CD8-positive, alpha-beta memory T cell (primary cell): Measurements from ENCODE around the gene UNC5B. TPM values are rescaled to one million over a fixed set of nuclear protein-coding genes. Genes with fewer than 3 reads are reported as not detected.

Experiments
- CTCF ChIA-PET: fragments of 350-600 bp; sonication (Branson Sonifier 250); formaldehyde crosslinking; loops from one replicate; lab custom pipeline; 2021; ENCODE audit warnings: antibody characterized with exemption; lab: Charles Lee
- POLR2A ChIA-PET: fragments of 350-600 bp; sonication (Branson Sonifier 250); formaldehyde crosslinking; loops from one replicate; lab custom pipeline; 2021; ENCODE audit warnings: antibody characterized with exemption; lab: Charles Lee
- DNase-seq, 5 donors: peaks; one replicate each; pipeline versions ENCODE4 v3.0.0 to v3.0.0-alpha.2; 2020 to 2022; ENCODE audit warnings: mixed read lengths in 1 of 5
- H3K27ac ChIP-seq: one replicate; pipeline ENCODE4 v1.7.0; 2013; ENCODE audit warnings: low read depth, mild to moderate bottlenecking, low read length, moderate library complexity
- H3K27me3 ChIP-seq: 2 replicates; pipeline ENCODE4 v1.7.0; 2013; ENCODE audit warnings: low read length, mild to moderate bottlenecking; ENCODE audit not compliant: insufficient read depth, poor library complexity, severe bottlenecking
- H3K36me3 ChIP-seq: 2 replicates; pipeline ENCODE4 v1.7.0; 2013; ENCODE audit warnings: mild to moderate bottlenecking, low read length, moderate library complexity; ENCODE audit not compliant: insufficient read depth
- H3K4me1 ChIP-seq: 2 replicates; pipeline ENCODE4 v1.7.0; 2013; ENCODE audit warnings: mild to moderate bottlenecking, low read length, moderate library complexity; ENCODE audit not compliant: insufficient read depth
- H3K4me3 ChIP-seq: 2 replicates; pipeline ENCODE4 v1.7.0; 2013; ENCODE audit warnings: mild to moderate bottlenecking, low read length
- H3K9me3 ChIP-seq: 2 replicates; pipeline ENCODE4 v1.7.0; 2013; ENCODE audit warnings: mild to moderate bottlenecking, low read length
- H3K27ac Mint-ChIP-seq, 8 donors: one replicate each; pipeline ENCODE4 v1.8.0; 2020 to 2021; ENCODE audit warnings: mixed read lengths in 8 of 8, mild to moderate bottlenecking in 6 of 8, inconsistent platforms in 3 of 8, moderate library complexity in 3 of 8
- H3K27me3 Mint-ChIP-seq, 2 donors: one replicate each; pipeline ENCODE4 v1.8.0; 2020 to 2021; ENCODE audit warnings: mixed read lengths in 2 of 2, mild to moderate bottlenecking in 1 of 2, moderate library complexity in 1 of 2
- H3K36me3 Mint-ChIP-seq, 3 donors: one replicate each; pipeline ENCODE4 v1.8.0; 2020 to 2021; ENCODE audit warnings: mixed read lengths in 3 of 3, inconsistent platforms in 1 of 3, mild to moderate bottlenecking in 1 of 3
- H3K4me1 Mint-ChIP-seq, 3 donors: one replicate each; pipeline ENCODE4 v1.8.0; 2020 to 2021; ENCODE audit warnings: mixed read lengths in 3 of 3, inconsistent platforms in 1 of 3, mild to moderate bottlenecking in 1 of 3
- H3K4me3 Mint-ChIP-seq, 7 donors: one replicate each; pipeline ENCODE4 v1.8.0; 2020 to 2021; ENCODE audit warnings: mixed read lengths in 7 of 7, mild to moderate bottlenecking in 6 of 7, moderate library complexity in 4 of 7, inconsistent platforms in 2 of 7
- H3K9me3 Mint-ChIP-seq, 5 donors: one replicate each; pipeline ENCODE4 v1.8.0; 2020 to 2022; ENCODE audit warnings: mixed read lengths in 5 of 5, mild to moderate bottlenecking in 3 of 5, moderate library complexity in 2 of 5, inconsistent platforms in 1 of 5
- polyA plus RNA-seq: library from polyadenylated mRNA; unstranded; fragments of 300-500 nt; fragmentation: Illumina TruSeq; gene quantifications from one replicate; pipeline ENCODE4 v1.2.3, GENCODE V29; 2021
- total RNA-seq, 2 experiments: library from RNA; stranded (reverse); gene quantifications; one replicate each; pipeline ENCODE4 v1.2.3, GENCODE V29; 2021

Gene UNC5B
- total and polyA plus RNA-seq, 3 experiments from 2014 or later: 0.06 to 0.13 (median 0.11) TPM

DNA sequence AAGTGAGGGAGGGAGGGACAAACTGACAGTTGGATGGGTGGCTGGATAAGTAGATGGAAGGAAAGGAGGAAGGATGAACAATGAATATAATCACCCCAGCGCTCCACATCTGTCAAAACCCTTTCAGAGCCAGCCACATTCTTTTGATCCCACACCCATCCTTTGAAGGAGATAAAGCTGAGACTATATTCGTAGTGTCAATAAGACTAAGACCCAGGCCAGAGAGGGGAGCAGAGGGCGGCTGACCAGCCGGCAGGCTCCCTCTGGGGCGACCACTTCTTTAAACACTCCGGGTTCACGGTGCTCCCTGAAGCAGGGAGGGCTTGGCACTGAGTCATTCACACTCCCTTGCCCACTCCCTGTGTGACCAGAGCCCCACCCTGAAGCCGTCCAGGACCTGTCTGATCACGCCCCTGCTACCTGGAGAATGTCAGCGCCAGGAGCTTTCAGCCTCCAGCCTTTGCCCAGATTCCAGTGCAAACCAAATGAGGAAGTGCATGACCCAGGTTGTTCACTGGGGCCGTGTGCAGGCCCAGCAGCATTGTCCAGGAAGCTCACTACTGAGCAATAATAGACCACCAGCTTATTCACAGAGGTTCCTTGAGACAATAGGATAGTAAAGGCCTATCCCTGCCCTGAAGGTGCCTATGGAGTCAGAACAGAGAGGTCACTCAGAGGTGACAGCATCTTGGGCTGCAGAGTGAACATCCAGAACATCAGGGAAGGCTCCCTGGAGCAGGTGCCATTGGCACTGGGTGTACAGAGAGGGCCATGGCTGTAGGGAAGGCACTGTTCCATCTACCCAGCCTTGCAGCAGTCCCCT is 34.4 kb downstream of the UNC5B start:
- no peaks in the 10 kb centered on the region for H3K4me1 ChIP-seq
- no peaks in the 10 kb centered on the region for H3K27me3 ChIP-seq
- ChIA-PET CTCF (no interaction called here), POLR2A (no interaction called here)
- Mint-ChIP-seq H3K4me3 (no peak overlapping the region), H3K27me3 (peaks cover 1 to 5% of the 10 kb centered on the region in 2 donors), H3K27ac (no peak overlapping the region), H3K9me3 (no peaks in the 10 kb centered on the region), H3K36me3 (no peaks in the 10 kb centered on the region), H3K4me1 (no peaks in the 10 kb centered on the region)
- no peak for DNase-seq
- H3K4me3 ChIP-seq: no peak overlapping the region
- no peaks in the 10 kb centered on the region for H3K9me3 ChIP-seq
- no peak overlapping the region for H3K27ac ChIP-seq
- H3K36me3 ChIP-seq: no peaks in the 10 kb centered on the region

DNA sequence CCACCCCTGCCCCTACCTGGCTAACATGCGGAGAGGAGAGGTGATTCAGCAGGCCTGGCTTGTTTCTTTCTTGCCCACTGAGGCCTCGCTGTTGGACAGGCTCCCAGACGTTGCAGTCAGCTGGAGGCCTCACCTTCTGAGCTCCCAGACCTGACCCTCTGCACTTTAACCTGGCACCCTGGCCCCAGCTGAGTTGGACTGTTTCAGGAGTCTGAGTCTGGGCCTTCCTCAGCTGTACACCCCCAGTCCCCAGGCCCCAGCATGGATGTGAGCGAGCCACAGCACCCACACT is 35.0 kb downstream of the UNC5B start:
- Mint-ChIP-seq H3K9me3 (no peaks in the 10 kb centered on the region), H3K27me3 (peaks cover 1 to 5% of the 10 kb centered on the region in 2 donors), H3K4me3 (no peak overlapping the region), H3K27ac (no peak overlapping the region), H3K4me1 (no peaks in the 10 kb centered on the region), H3K36me3 (no peaks in the 10 kb centered on the region)
- no peaks in the 10 kb centered on the region for H3K27me3 ChIP-seq
- H3K27ac ChIP-seq: no peak overlapping the region
- H3K4me3 ChIP-seq: no peak overlapping the region
- no peaks in the 10 kb centered on the region for H3K4me1 ChIP-seq
- CTCF ChIA-PET: no interaction called here
- no peak for DNase-seq
- H3K9me3 ChIP-seq: no peaks in the 10 kb centered on the region
- POLR2A ChIA-PET: no interaction called here
- no peaks in the 10 kb centered on the region for H3K36me3 ChIP-seq

GRCh38 chr10:71247804-71248203 is 35.4 kb downstream of the UNC5B start:
- ChIA-PET POLR2A (no interaction called here), CTCF (no interaction called here)
- no peaks in the 10 kb centered on the region for H3K9me3 Mint-ChIP-seq
- Histone ChIP-seq H3K9me3 (no peaks in the 10 kb centered on the region), H3K27ac (no peak overlapping the region), H3K36me3 (no peaks in the 10 kb centered on the region), H3K4me3 (no peak overlapping the region), H3K27me3 (no peaks in the 10 kb centered on the region), H3K4me1 (no peaks in the 10 kb centered on the region)
- peaks cover 1 to 5% of the 10 kb centered on the region in 2 donors for H3K27me3 Mint-ChIP-seq
- no peak for DNase-seq
- peak overlapping the region in 1 of 8 donors; percentile 65 for H3K27ac Mint-ChIP-seq
- H3K4me1 Mint-ChIP-seq: no peaks in the 10 kb centered on the region
- H3K4me3 Mint-ChIP-seq: no peak overlapping the region
- H3K36me3 Mint-ChIP-seq: no peaks in the 10 kb centered on the region

- H3K36me3 ChIP-seq: no peaks in the 10 kb centered on the region
- no peaks in the 10 kb centered on the region for H3K4me1 ChIP-seq
- no peaks in the 10 kb centered on the region for H3K36me3 Mint-ChIP-seq
- no peaks in the 10 kb centered on the region for H3K9me3 Mint-ChIP-seq
- H3K4me3 Mint-ChIP-seq: no peak overlapping the region
- no peaks in the 10 kb centered on the region for H3K27me3 ChIP-seq
- DNase-seq: no peak
- H3K27me3 Mint-ChIP-seq: peaks cover 1 to 5% of the 10 kb centered on the region in 2 donors
- ChIA-PET POLR2A (no interaction called here), CTCF (no interaction called here)
- peak overlapping the region in 1 of 8 donors; percentile 65 for H3K27ac Mint-ChIP-seq
- H3K4me1 Mint-ChIP-seq: no peaks in the 10 kb centered on the region
- no peak overlapping the region for H3K27ac ChIP-seq
- no peak overlapping the region for H3K4me3 ChIP-seq
- H3K9me3 ChIP-seq: no peaks in the 10 kb centered on the region
These were observed 35.8 kb downstream of the UNC5B start for GRCh38 chr10:71248210-71248609.

GRCh38 chr10:71249996-71250395 is 37.6 kb downstream of the UNC5B start:
- no peaks in the 10 kb centered on the region for H3K4me1 Mint-ChIP-seq
- H3K9me3 ChIP-seq: no peaks in the 10 kb centered on the region
- DNase-seq: no peak
- H3K36me3 ChIP-seq: no peaks in the 10 kb centered on the region
- ChIA-PET POLR2A (no interaction called here), CTCF (no interaction called here)
- H3K27me3 Mint-ChIP-seq: peaks cover under 1 to 4% of the 10 kb centered on the region in 2 donors
- H3K27ac Mint-ChIP-seq: no peak overlapping the region
- no peaks in the 10 kb centered on the region for H3K9me3 Mint-ChIP-seq
- no peak overlapping the region for H3K27ac ChIP-seq
- no peaks in the 10 kb centered on the region for H3K4me1 ChIP-seq
- H3K27me3 ChIP-seq: no peaks in the 10 kb centered on the region
- H3K4me3 Mint-ChIP-seq: no peak overlapping the region
- H3K4me3 ChIP-seq: no peak overlapping the region
- H3K36me3 Mint-ChIP-seq: no peaks in the 10 kb centered on the region

DNA sequence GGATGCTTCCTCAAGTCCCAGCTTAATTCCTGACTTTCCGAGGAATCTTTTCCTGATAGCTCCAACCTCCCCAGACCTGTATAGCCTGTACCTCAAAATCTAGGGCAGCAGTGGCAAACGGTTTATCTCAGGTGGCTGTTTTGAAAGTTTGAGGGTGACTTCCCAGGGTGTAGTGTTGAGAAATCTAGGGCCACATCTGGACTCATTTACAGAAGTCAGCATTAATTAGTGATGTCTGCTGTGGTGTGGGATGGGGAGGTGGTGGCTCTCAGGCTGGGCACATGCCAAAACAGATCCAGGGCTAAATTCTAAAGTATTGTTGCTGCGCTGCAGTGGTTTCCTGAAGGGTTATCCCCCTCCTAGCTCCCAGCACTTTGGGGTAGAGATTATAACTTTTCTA is 38.0 kb downstream of the UNC5B start:
- POLR2A ChIA-PET: no interaction called here
- Histone ChIP-seq H3K9me3 (no peaks in the 10 kb centered on the region), H3K4me1 (no peaks in the 10 kb centered on the region), H3K27ac (no peak overlapping the region), H3K27me3 (no peaks in the 10 kb centered on the region), H3K4me3 (no peak overlapping the region), H3K36me3 (no peaks in the 10 kb centered on the region)
- H3K27me3 Mint-ChIP-seq: peaks cover 4 to 5% of the 10 kb centered on the region in 2 donors
- CTCF ChIA-PET: no interaction called here
- H3K4me3 Mint-ChIP-seq: no peak overlapping the region
- no peak overlapping the region for H3K27ac Mint-ChIP-seq
- no peaks in the 10 kb centered on the region for H3K36me3 Mint-ChIP-seq
- DNase-seq: no peak
- no peaks in the 10 kb centered on the region for H3K9me3 Mint-ChIP-seq
- H3K4me1 Mint-ChIP-seq: no peaks in the 10 kb centered on the region

- no peak overlapping the region for H3K4me3 ChIP-seq
- H3K4me1 ChIP-seq: no peaks in the 10 kb centered on the region
- no peaks in the 10 kb centered on the region for H3K36me3 ChIP-seq
- no peaks in the 10 kb centered on the region for H3K27me3 ChIP-seq
- H3K27ac ChIP-seq: no peak overlapping the region
- peaks cover 5% of the 10 kb centered on the region in 2 donors for H3K27me3 Mint-ChIP-seq
- H3K36me3 Mint-ChIP-seq: no peaks in the 10 kb centered on the region
- POLR2A ChIA-PET: no interaction called here
- CTCF ChIA-PET: no interaction called here
- no peak for DNase-seq
- no peak overlapping the region for H3K4me3 Mint-ChIP-seq
- H3K9me3 Mint-ChIP-seq: no peaks in the 10 kb centered on the region
- H3K4me1 Mint-ChIP-seq: no peaks in the 10 kb centered on the region
- no peak overlapping the region for H3K27ac Mint-ChIP-seq
- no peaks in the 10 kb centered on the region for H3K9me3 ChIP-seq
These were observed 38.5 kb downstream of the UNC5B start for GRCh38 chr10:71250842-71251241.

DNA sequence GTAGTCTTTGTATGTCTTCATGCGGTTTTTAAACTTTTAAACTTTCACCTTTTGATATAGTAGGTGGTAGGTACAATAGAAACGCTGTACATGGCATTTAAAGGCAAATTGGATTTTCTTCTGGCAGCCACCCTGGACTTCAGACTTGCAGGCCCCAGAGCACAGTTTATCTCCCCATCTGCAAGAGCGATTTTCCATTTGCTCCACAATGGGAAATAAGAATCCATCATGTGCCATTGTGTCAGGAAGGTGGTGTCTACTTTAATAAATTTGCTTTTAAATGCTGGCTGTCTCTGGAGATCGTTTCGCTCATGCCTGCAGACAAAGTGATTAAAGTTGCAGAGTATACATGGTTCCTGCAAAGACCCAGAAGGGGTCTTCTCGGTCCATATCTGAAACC is 38.9 kb downstream of the UNC5B start:
- POLR2A ChIA-PET: no interaction called here
- no peaks in the 10 kb centered on the region for H3K9me3 ChIP-seq
- H3K4me1 Mint-ChIP-seq: no peaks in the 10 kb centered on the region
- H3K27ac Mint-ChIP-seq: peak overlapping the region in 1 of 8 donors; percentile 24
- CTCF ChIA-PET: no interaction called here
- H3K36me3 ChIP-seq: no peaks in the 10 kb centered on the region
- no peaks in the 10 kb centered on the region for H3K27me3 ChIP-seq
- H3K4me3 ChIP-seq: no peak overlapping the region
- no peaks in the 10 kb centered on the region for H3K9me3 Mint-ChIP-seq
- H3K4me3 Mint-ChIP-seq: no peak overlapping the region
- H3K4me1 ChIP-seq: no peaks in the 10 kb centered on the region
- H3K27me3 Mint-ChIP-seq: peaks cover 5% of the 10 kb centered on the region in 2 donors
- DNase-seq: no peak
- H3K27ac ChIP-seq: no peak overlapping the region
- H3K36me3 Mint-ChIP-seq: no peaks in the 10 kb centered on the region
